ENCODE data around the gene MYO1A.
A peak's percentile ranks its signal among the peaks of the same experiment; 100 is the strongest.
"Not testable (repeated sequence)": the region's sequence is repeated elsewhere in the genome, so short reads cannot be mapped to it uniquely, and the experiment has no call there.

Gene MYO1A

DNA sequence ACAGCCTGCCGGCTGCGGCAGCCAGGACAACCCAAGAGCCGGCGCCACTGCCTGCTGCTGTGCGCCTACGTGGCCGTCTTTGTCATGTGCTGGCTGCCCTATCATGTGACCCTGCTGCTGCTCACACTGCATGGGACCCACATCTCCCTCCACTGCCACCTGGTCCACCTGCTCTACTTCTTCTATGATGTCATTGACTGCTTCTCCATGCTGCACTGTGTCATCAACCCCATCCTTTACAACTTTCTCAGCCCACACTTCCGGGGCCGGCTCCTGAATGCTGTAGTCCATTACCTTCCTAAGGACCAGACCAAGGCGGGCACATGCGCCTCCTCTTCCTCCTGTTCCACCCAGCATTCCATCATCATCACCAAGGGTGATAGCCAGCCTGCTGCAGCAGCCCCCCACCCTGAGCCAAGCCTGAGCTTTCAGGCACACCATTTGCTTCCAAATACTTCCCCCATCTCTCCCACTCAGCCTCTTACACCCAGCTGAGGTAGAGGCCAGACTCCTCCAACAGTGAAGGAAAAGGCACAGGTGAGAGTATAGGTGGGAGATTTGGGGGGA, 53.9 kb downstream of the MYO1A start:
- FAIRE-seq = no peak
- no peak for DNase-seq (ENCODE audit: low spot score)

- FAIRE-seq = no peak
- DNase-seq (ENCODE audit: low spot score) = no peak
Measured at GRCh38 chr12:56995201-56995929, 54.6 kb downstream of the MYO1A start.

- no peak for FAIRE-seq
Measured at GRCh38 chr12:56994231-56994746, 55.6 kb downstream of the MYO1A start.

GRCh38 chr12:56993346-56993745, 56.6 kb downstream of the MYO1A start:
- no peak for DNase-seq (ENCODE audit: low spot score)

More at GRCh38 chr12:56994231-56994746, 55.6 kb downstream of the MYO1A start:
- DNase-seq (ENCODE audit: low spot score) = no peak

GRCh38 chr12:56991319-56992246, 58.3 kb downstream of the MYO1A start:
- FAIRE-seq = no peak

More at GRCh38 chr12:56993346-56993745, 56.6 kb downstream of the MYO1A start:
- no peak for FAIRE-seq

GRCh38 chr12:56990648-56991318, 59.1 kb downstream of the MYO1A start:
- DNase-seq (ENCODE audit: low spot score) (no peak), FAIRE-seq (no peak)

More at GRCh38 chr12:56991319-56992246, 58.3 kb downstream of the MYO1A start:
- DNase-seq (ENCODE audit: low spot score) = no peak

DNA sequence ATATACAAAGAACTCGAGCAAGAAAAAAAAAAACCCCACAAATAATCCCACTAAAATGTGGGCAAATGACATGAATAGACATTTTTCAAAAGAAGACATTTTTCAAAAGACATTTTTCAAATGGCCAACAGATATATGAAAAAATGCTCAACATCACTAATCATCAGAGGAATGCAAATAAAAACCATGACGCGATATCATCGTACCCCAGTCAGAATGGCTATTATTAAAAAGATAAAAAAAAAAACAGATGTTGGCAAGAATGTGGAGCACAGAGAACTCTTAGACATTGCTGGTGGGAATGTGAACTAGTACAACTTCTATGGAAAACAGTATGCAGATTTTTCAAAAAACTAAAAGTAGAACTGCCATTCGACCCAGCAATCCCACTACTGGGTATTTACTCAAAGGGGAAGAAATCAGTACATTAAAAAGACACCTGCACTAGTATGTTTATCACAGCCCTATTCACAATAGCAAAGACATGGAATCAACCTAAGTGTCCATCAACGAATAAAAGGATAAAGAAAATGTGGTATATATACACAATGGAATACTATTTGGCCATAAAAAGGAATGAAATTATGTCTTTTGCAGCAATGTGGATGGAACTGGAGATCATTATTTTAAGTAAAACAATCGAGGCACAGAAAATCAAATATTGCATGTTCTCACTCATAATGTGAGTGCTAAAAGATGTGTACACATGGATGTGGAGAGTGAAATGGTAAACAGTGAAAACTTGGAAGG, 59.9 kb downstream of the MYO1A start:
- no peak for DNase-seq (ENCODE audit: low spot score)
- FAIRE-seq = no peak

- DNase-seq (ENCODE audit: low spot score) (no peak), FAIRE-seq (no peak)
Measured at GRCh38 chr12:56988207-56988739, 61.7 kb downstream of the MYO1A start.

GRCh38 chr12:56987551-56988053, 62.3 kb downstream of the MYO1A start:
- DNase-seq (ENCODE audit: low spot score) (peak; percentile 53), FAIRE-seq (no peak)

GRCh38 chr12:56987011-56987410, 62.9 kb downstream of the MYO1A start:
- DNase-seq (ENCODE audit: low spot score) (no peak), FAIRE-seq (no peak)

- FAIRE-seq (peak; percentile 73), DNase-seq (ENCODE audit: low spot score) (peak; percentile 71)
Measured at GRCh38 chr12:56985714-56986113, 64.2 kb downstream of the MYO1A start.

DNA sequence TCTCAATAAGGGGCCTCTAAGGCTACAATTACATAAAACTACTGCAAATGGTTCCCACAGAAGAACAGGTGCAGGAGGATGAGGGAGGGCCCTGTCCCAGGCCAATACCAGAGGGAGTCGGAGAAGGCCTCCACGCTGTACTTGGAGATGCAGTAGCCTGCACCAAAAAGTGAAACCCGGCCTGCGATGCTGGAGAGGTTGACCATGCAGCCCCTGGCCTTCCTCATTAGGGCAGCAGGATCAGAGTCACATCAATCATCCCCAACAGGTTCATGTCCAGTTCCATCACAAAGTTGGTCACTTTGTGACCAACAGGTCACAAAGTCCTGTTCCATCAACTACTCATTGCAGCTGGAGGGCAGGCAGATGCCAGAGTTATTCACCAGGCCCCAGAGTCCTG, 66.5 kb downstream of the MYO1A start:
- DNase-seq (ENCODE audit: low spot score) (no peak), FAIRE-seq (no peak)

GRCh38 chr12:56982578-56983236, 67.2 kb downstream of the MYO1A start:
- DNase-seq (ENCODE audit: low spot score); FAIRE-seq: not testable (repeated sequence)

DNA sequence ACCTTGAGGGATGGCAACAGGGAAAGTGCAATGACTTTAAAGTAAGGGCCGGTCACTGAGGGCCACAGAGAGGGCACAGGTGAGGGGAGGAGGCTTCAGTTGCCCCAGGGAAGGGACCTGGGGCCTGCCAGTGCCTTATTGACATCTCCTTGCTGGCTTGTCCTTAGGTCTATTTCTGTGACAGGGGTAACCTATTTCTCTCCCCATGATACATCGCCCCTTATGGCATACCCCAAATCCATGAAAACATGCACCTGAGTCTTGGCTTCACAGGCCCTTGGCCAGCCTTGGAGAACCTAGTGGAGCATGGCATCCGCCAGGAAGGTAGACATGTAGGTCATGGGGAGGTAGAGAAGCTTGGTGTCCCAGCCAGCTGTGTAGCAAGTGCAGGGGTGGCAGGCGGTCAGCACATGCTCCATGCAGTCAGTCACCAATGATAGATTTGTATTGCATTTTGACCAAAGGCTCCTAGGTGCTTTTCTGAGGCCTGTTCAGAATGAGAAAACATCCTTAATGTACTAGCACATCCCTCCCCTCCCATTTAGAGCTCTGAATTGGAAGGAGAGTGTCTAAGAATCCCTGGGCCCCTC, 68.9 kb downstream of the MYO1A start:
- DNase-seq (ENCODE audit: low spot score) = no peak
- no peak for FAIRE-seq

- no peak for FAIRE-seq
- no peak for DNase-seq (ENCODE audit: low spot score)
Measured at GRCh38 chr12:56980268-56980667, 69.7 kb downstream of the MYO1A start.

GRCh38 chr12:56979628-56980027, 70.3 kb downstream of the MYO1A start:
- FAIRE-seq = no peak

More at GRCh38 chr12:56979628-56980027, 70.3 kb downstream of the MYO1A start:
- DNase-seq (ENCODE audit: low spot score) = no peak

Data from RCC 7860 (cell line).